ENCODE results near the gene GTF3C5.

GRCh38 chr9:133103183-133103986 lies 72.6 kb downstream of the GTF3C5 start:
- TF ChIP-seq CTCF (IDR thresholded peaks at IDR 0.05) (peak; percentile 96 to 98 (median 98)), POLR2A (IDR thresholded peaks at IDR 0.05) (no peak)

All from right lobe of liver (tissue), 4 donors.